HFF-Myc (cell line): Measurements from ENCODE around the gene NELFA.

Experiments used
- DNase-seq: peaks from one replicate; pipeline ENCODE4 v3.0.0-alpha.2; 2011; ENCODE audit warnings: low read depth; ENCODE audit errors: extremely low read depth
- H3K4me3 ChIP-seq: replicated peaks from 2 replicates; pipeline ENCODE4 v1.5.1; 2011; ENCODE audit warnings: low read depth, mild to moderate bottlenecking, control low read depth, low read length
- CTCF ChIP-seq: IDR thresholded peaks from 2 replicates; pipeline ENCODE4 v1.5.1; 2012; ENCODE audit warnings: mild to moderate bottlenecking, low read depth, low read length, control low read depth; ENCODE audit errors: missing control alignments

Gene NELFA

GRCh38 chr4:1952058-1952700, 56.6 kb downstream of the NELFA start:
- no peak for TF ChIP-seq CTCF
- no peak overlapping the region for H3K4me3 ChIP-seq
- no peak for DNase-seq

- no peak for DNase-seq
- no peak for TF ChIP-seq CTCF
- H3K4me3 ChIP-seq = no peak overlapping the region
These were observed 58.4 kb downstream of the NELFA start for GRCh38 chr4:1950369-1950768.

DNA sequence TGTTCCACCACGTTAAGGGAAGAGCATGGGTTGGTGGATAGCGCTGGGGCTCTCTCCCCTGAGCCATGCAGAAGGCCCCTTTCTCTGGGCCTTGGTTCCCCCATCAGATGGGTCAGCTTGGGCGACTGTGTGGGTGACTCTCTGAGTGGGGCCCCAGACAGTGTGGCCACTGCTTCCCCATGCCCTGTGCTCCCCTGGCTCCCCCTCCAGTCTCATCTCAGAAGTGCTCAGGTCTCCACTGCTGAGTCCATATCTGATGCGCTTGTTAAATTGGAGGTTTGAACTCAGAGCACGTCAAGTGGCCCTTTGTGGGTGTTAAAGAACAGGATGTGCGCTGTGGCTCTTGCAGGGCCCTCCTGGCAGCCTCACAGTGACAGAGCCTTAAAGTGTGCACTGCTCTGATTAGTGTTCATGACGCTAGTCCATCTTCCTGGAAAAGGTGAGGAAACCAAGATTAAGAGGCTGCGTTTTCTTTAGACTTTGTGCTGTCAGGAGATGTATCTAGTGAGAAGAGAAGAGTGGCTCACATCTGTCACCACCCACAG, 59.8 kb downstream of the NELFA start:
- H3K4me3 ChIP-seq = no peak overlapping the region
- DNase-seq = no peak
- no peak for TF ChIP-seq CTCF

- no peak for DNase-seq
- no peak overlapping the region for H3K4me3 ChIP-seq
- TF ChIP-seq CTCF = no peak
These were observed 60.5 kb downstream of the NELFA start for GRCh38 chr4:1948232-1948631.

- no peak overlapping the region for H3K4me3 ChIP-seq
- TF ChIP-seq CTCF = no peak
- DNase-seq = no peak
These were observed 62.9 kb downstream of the NELFA start for GRCh38 chr4:1945912-1946311.

DNA sequence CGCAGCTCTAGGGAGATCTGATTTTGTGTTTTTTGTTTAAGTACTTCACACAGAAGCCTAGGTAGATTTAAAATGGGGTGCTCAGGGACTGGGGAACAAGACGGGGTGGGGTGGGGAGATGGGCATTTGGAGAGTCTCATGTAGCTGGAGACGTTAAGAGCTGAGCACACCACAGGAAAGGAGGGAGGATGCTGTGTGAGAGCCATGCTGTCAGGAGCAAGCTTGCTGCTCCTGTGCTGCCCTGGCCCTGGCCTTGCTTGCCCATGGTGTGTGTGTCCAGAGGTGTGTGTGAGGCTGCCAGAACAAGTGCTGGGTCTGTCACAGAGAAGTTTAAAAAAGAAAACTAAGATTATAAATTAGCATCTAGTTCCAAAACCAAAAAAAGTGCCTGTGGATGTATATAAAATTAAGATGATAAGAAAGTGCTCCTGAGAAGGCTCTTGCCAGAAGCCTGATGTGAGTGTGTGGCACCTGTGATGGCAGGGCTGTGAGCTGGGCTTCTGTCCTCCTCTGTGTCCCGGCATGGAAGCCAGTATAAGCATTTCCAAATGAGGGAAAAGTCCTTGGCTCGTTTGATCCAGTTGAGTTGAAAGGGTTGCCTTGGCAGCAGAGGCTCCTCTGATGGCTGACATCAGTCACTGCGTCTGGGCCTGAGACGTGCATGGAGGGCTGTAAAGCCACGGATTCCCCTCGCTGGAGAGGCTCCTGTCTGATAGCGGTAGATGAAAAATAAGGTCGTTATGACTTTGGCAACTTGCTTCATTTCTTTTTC, 63.5 kb downstream of the NELFA start:
- DNase-seq = no peak
- no peak overlapping the region for H3K4me3 ChIP-seq
- TF ChIP-seq CTCF = no peak

DNA sequence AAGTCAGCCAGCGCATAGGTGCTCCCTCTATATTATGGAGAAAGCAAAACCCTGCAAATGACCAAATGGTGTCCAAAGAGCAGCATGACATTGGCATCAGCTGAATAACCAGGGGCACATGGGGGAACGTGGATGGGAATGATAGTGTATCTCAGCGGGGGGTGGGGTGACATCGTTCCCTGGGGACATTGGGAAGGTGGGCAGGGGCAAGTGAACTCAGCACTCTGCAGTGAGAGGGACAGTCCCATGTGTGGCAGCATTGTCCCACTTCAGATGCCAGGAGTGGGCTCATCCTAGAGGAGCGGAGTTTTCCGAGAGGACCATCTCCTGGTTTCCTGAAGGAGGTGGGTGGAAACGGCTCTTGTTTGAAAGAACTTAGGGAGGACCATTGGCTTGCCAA, 64.8 kb downstream of the NELFA start:
- no peak overlapping the region for H3K4me3 ChIP-seq
- TF ChIP-seq CTCF = no peak
- no peak for DNase-seq
